HepG2 (cell line): Measurements from ENCODE around the gene SLC22A7. TPM values are rescaled to one million over a fixed set of nuclear protein-coding genes. Genes with fewer than 3 reads are reported as not detected.

Experiments
- ATAC-seq: fragments of 200-7000 bp; cut with Tn5 transposase; 3 replicates; pipeline ENCODE4 v1.9.1; 2020; ENCODE audit warnings: mild to moderate bottlenecking, moderate library complexity
- BruUV-seq: library from RNA; stranded (reverse); fragments of 400-500 nt; replicated peaks from 2 replicates; lab custom pipeline; 2021; lab: Mats Ljungman, UMichigan
- CTCF ChIA-PET: fragments of 300-600 bp; formaldehyde crosslinking; extraction: SDS; loops from one replicate; lab custom pipeline; 2021; ENCODE audit warnings: low total read pairs, inconsistent platforms, low intra/inter-chr PET ratio; lab: Yijun Ruan, JAX
- POLR2A ChIA-PET: fragments of 350-600 bp; sonication (Branson Sonifier 250); formaldehyde crosslinking; loops from one replicate; lab custom pipeline; 2020; ENCODE audit warnings: antibody characterized with exemption, inconsistent platforms; lab: Yijun Ruan, JAX
- DNase-seq: peaks from one replicate; pipeline ENCODE4 v3.0.0-alpha.2; 2015; ENCODE audit warnings: low spot score
- FAIRE-seq: peaks from 3 replicates; lab custom pipeline; 2011; peaks lifted over from hg19 to GRCh38; lab: Jason Lieb, UNC
- H2AFZ ChIP-seq: one replicate; pipeline ENCODE4 v1.6.1; 2011; ENCODE audit warnings: low read length, inconsistent platforms
- H3K27ac ChIP-seq: fragments of 300-600 bp; 3 replicates; pipeline ENCODE4 v1.8.0; 2011; ENCODE audit warnings: mixed run types, mild to moderate bottlenecking, mixed read lengths, low read length, inconsistent platforms; ENCODE audit not compliant: insufficient read depth; ENCODE audit errors: extremely low read length
- H3K27me3 ChIP-seq, 2 experiments: fragments of 200-600 bp in 1 of 2; 2 replicates in 1 of 2; 3 replicates in 1 of 2; pipeline versions ENCODE4 v1.6.0 to v1.8.0; 2011; ENCODE audit warnings: low read length in 2 of 2, mild to moderate bottlenecking in 2 of 2, moderate library complexity in 2 of 2, inconsistent platforms in 1 of 2; ENCODE audit not compliant: insufficient read depth in 2 of 2, control insufficient read depth in 1 of 2
- H3K36me3 ChIP-seq, 2 experiments: fragments of 200-600 bp in 1 of 2; replicated peaks in 1 of 2; 2 replicates in 1 of 2; 3 replicates in 1 of 2; pipeline versions ENCODE4 v1.5.1 to v1.8.0; 2011; ENCODE audit warnings: low read length in 2 of 2, inconsistent platforms in 1 of 2; ENCODE audit not compliant: insufficient read depth in 2 of 2, control insufficient read depth in 1 of 2
- H3K4me1 ChIP-seq: 2 replicates; pipeline ENCODE4 v1.5.1; 2012; ENCODE audit warnings: low read length, inconsistent platforms; ENCODE audit not compliant: insufficient read depth
- H3K4me2 ChIP-seq: 2 replicates; pipeline ENCODE4 v1.6.0; 2011; ENCODE audit warnings: low read depth, low read length, inconsistent platforms
- H3K4me3 ChIP-seq, 3 experiments: fragments of 200-600 bp in 1 of 3; sonication (generic), shearing (Covaris generic) in 1 of 3; replicated peaks in 1 of 3; 2 replicates each; pipeline ENCODE4 v1.5.1; 2011 to 2016; ENCODE audit warnings: low read length in 3 of 3, inconsistent platforms in 2 of 3, low read depth in 2 of 3, mild to moderate bottlenecking in 2 of 3, control low read depth in 1 of 3, mixed read lengths in 1 of 3; ENCODE audit not compliant: insufficient read depth in 1 of 3
- H3K79me2 ChIP-seq: one replicate; pipeline ENCODE4 v1.6.1; 2011; ENCODE audit warnings: low read length, inconsistent platforms; ENCODE audit not compliant: insufficient read depth
- H3K9ac ChIP-seq: 2 replicates; pipeline ENCODE4 v1.6.0; 2011; ENCODE audit warnings: mild to moderate bottlenecking, low read depth, low read length, inconsistent platforms; ENCODE audit not compliant: insufficient read depth
- H3K9me3 ChIP-seq: 2 replicates; pipeline ENCODE4 v1.5.1; 2012; ENCODE audit warnings: mild to moderate bottlenecking, low read length
- H4K20me1 ChIP-seq: 2 replicates; pipeline ENCODE4 v1.6.0; 2011; ENCODE audit warnings: inconsistent platforms, mild to moderate bottlenecking, low read length, moderate library complexity; ENCODE audit not compliant: insufficient read depth
- ATF7 ChIP-seq, 2 experiments: fragments of 450-650 bp in 1 of 2; sonication (generic) in 1 of 2; formaldehyde crosslinking in 1 of 2; IDR thresholded peaks; 2 replicates each; pipeline versions ENCODE4 v1.4.0 to v1.6.1; 2016 to 2020; ENCODE audit warnings: antibody characterized with exemption in 1 of 2, mild to moderate bottlenecking in 1 of 2, missing genetic modification reagents in 1 of 2
- BCL6 ChIP-seq: IDR thresholded peaks from 2 replicates; pipeline ENCODE4 v1.6.1; 2016; ENCODE audit warnings: missing genetic modification reagents, missing compliant biosample characterization
- BHLHE40 ChIP-seq: IDR thresholded peaks from 2 replicates; pipeline ENCODE4 v1.6.1; 2011; ENCODE audit warnings: low read length, improper control_type of control experiment
- CEBPB ChIP-seq: IDR thresholded peaks from 2 replicates; pipeline ENCODE4 v1.6.1; 2011; ENCODE audit warnings: low read depth, low read length, improper control_type of control experiment, borderline replicate concordance
- FOXA3 ChIP-seq: IDR thresholded peaks from 2 replicates; pipeline ENCODE4 v1.6.1; 2016; ENCODE audit warnings: missing genetic modification reagents, missing compliant biosample characterization
- FOXP1 ChIP-seq, 2 experiments: fragments of 450-650 bp in 1 of 2; IDR thresholded peaks; 2 replicates each; pipeline ENCODE4 v1.6.1; 2017 to 2018; ENCODE audit warnings: antibody characterized with exemption in 1 of 2
- SAP130 ChIP-seq: IDR thresholded peaks from 2 replicates; pipeline ENCODE4 v1.6.1; 2016; ENCODE audit warnings: low read depth
- STAG1 ChIP-seq: sonication (generic); formaldehyde crosslinking; IDR thresholded peaks from 2 replicates; pipeline ENCODE4 v1.4.0; 2020; ENCODE audit warnings: missing genetic modification reagents
- XRCC5 ChIP-seq: fragments of 200-400 bp; formaldehyde crosslinking; optimal IDR thresholded peaks from 2 replicates; pipeline ENCODE3; 2017; ENCODE audit warnings: mild to moderate bottlenecking, low read length
- ZNF317 ChIP-seq: sonication (generic); formaldehyde crosslinking; IDR thresholded peaks from 2 replicates; pipeline ENCODE4 v1.5.0; 2020; ENCODE audit warnings: mild to moderate bottlenecking, missing genetic modification reagents
- ZNF382 ChIP-seq: sonication (generic); formaldehyde crosslinking; IDR thresholded peaks from 2 replicates; pipeline ENCODE4 v1.5.0; 2020; ENCODE audit warnings: missing genetic modification reagents, mild to moderate bottlenecking, borderline replicate concordance
- ZNF510 ChIP-seq: sonication (generic); formaldehyde crosslinking; IDR thresholded peaks from 2 replicates; pipeline ENCODE4 v1.4.0; 2020; ENCODE audit warnings: low read depth, mild to moderate bottlenecking, missing genetic modification reagents
- ZNF577 ChIP-seq: sonication (generic); formaldehyde crosslinking; IDR thresholded peaks from 2 replicates; pipeline ENCODE4 v1.4.0; 2020; ENCODE audit warnings: mild to moderate bottlenecking, low read depth, missing genetic modification reagents, borderline replicate concordance
- ZNF709 ChIP-seq: sonication (generic); formaldehyde crosslinking; IDR thresholded peaks from 2 replicates; pipeline ENCODE4 v1.5.0; 2020; ENCODE audit warnings: mild to moderate bottlenecking, missing genetic modification reagents
- ZNF839 ChIP-seq: sonication (generic); formaldehyde crosslinking; IDR thresholded peaks from 2 replicates; pipeline ENCODE4 v1.4.0; 2020; ENCODE audit warnings: missing genetic modification reagents, mild to moderate bottlenecking, borderline replicate concordance
- ZZZ3 ChIP-seq: sonication (generic); formaldehyde crosslinking; IDR thresholded peaks from 2 replicates; pipeline ENCODE4 v1.4.0; 2020; ENCODE audit warnings: missing genetic modification reagents, mild to moderate bottlenecking, borderline replicate concordance
- WGBS: methylation state at CpG from one replicate; pipeline ENCODE4 v1.1.6; 2017; ENCODE audit warnings: low lambda C conversion rate; 5-methylcytosine and 5-hydroxymethylcytosine counted together
- in situ Hi-C: cut with HindIII; loops from 2 replicates; pipeline ENCODE4 v1.10.0; 2017; ENCODE audit warnings: low pct_unique_long_range_greater_than_20kb; ENCODE audit not compliant: extremely low pct_ligation_motif_present
- intact Hi-C: fragments of 100-400 bp; cut with micrococcal nuclease; formaldehyde crosslinking; loops from one replicate; pipeline ENCODE4 v1.10.0; 2022; ENCODE audit not compliant: unreplicated experiment
- polyA plus RNA-seq, 8 experiments: library from polyadenylated mRNA; depleted of rRNA in 3 of 8; stranded (reverse) in 7 of 8; unstranded in 1 of 8; fragments of >200 nt; fragmentation: Illumina TruSeq in 4 of 8; extraction: Trizol in 4 of 8; gene quantifications; 2 replicates each; pipeline versions ENCODE4 v1.2.1 to v1.2.3, GENCODE V29; 2011 to 2016; ENCODE audit warnings: low read depth in 4 of 8, missing spikeins in 1 of 8, mixed read lengths in 1 of 8; ENCODE audit not compliant: insufficient read depth in 1 of 8
- total RNA-seq, 5 experiments: library from RNA; depleted of rRNA; stranded (reverse); fragments of >200 nt; fragmentation: Illumina TruSeq; extraction: Trizol; gene quantifications; 2 replicates each; pipeline ENCODE4 v1.2.3, GENCODE V29; 2016; ENCODE audit warnings: low read depth in 1 of 5
- TF ChIP-seq, protein P1 (sequence below): IDR thresholded peaks from 2 replicates; pipeline ENCODE4 v1.6.1; 2016
- TF ChIP-seq, protein P2 (sequence below): sonication (generic); formaldehyde crosslinking; IDR thresholded peaks from 2 replicates; pipeline ENCODE4 v1.8.0; 2022; ENCODE audit warnings: mild to moderate bottlenecking, missing genetic modification reagents
- TF ChIP-seq, protein P3 (sequence below): sonication (generic); formaldehyde crosslinking; IDR thresholded peaks from 2 replicates; pipeline ENCODE4 v1.5.1; 2020; ENCODE audit warnings: mild to moderate bottlenecking, missing genetic modification reagents, moderate library complexity
- TF ChIP-seq, protein P4 (sequence below): sonication (generic); formaldehyde crosslinking; IDR thresholded peaks from 2 replicates; pipeline ENCODE4 v1.5.1; 2020; ENCODE audit warnings: mild to moderate bottlenecking, moderate library complexity, missing genetic modification reagents

Gene SLC22A7
- total and polyA plus RNA-seq, 2 of the 13 experiments (the other 11 are each of a cell fraction or from before 2014, with no cell fraction given): 5.3 to 22.6 TPM

DNA sequence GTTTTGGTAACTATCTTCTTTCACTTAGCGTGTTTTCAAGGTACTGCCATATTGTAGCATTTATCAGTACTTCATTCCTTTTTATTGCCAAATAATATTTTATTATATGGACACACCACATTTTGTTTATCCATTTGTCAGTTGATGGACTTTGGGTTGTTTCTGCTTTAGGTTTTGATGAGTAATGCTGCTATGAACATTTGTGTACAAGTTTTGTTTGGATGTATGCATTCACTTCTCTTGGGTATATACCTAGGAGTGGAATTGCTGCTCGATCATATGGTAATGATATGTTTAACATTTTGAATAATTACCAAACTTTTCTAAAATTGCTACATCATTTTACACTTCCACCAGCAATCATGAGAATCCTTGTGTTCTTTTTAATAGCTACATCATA is 6.4 kb upstream of the SLC22A7 start:
- Histone ChIP-seq H3K9me3 (no peaks in the 10 kb centered on the region), H3K36me3 (no peaks in the 10 kb centered on the region), H4K20me1 (no peaks in the 10 kb centered on the region), H3K27ac (peak overlapping the region; percentile 96), H3K27me3 (no peaks in the 10 kb centered on the region), H3K4me3 (no peak overlapping the region; a peak in 1 of 6 replicates), H3K9ac (peak overlapping the region; percentile 74), H3K4me2 (peak overlapping the region; percentile 30; the same call in 1 of the 2 replicates), H2AFZ (no peak overlapping the region), H3K4me1 (peaks cover 96% of the 10 kb centered on the region), H3K79me2 (no peaks in the 10 kb centered on the region)
- no peak for DNase-seq
- POLR2A ChIA-PET: interaction anchor here (1.2 to 8.3 kb wide), 4 partner anchors 8 to 63 kb away, joined by 3 to 314 read pairs (median 8); partner anchors contain the start of gene DNPH1
- ATAC-seq: no peak
- WGBS: 83% methylated on average over 2 of the region's 2 CpGs
- FAIRE-seq: peak; percentile 32
- in situ Hi-C loops (no loop called here), intact Hi-C loops (loop anchor here (2.0 kb wide), 3 partner anchors 21 to 37 kb away; no protein-coding TSS in a partner anchor)
- no TSS peak for BruUV-seq
- CTCF ChIA-PET: no interaction called here
- TF ChIP-seq CEBPB (no peak), ZZZ3 (CRISPR knock-in tag) (no peak), ATF7 (IDR thresholded peaks at IDR 0.05) (no peak), ATF7 (CRISPR knock-in tag; IDR thresholded peaks at IDR 0.05) (no peak), ZNF709 (peak; percentile 90; the same call in 1 of the 2 replicates), SAP130 (CRISPR knock-in tag) (no peak), ZNF839 (no peak), ZNF577 (CRISPR knock-in tag) (no peak), STAG1 (no peak), ZNF510 (CRISPR knock-in tag) (0 out of 2 replicates have a peak, but pooled peaks have one; percentile 28), ZNF382 (no peak), BHLHE40 (no peak), FOXP1 (IDR thresholded peaks at IDR 0.05) (no peak), FOXP1 (CRISPR knock-in tag; IDR thresholded peaks at IDR 0.05) (peak; percentile 34; the same call in 1 of the 2 replicates), FOXA3 (CRISPR knock-in tag) (0 out of 2 replicates have a peak, but pooled peaks have one; percentile 7), ZNF317 (CRISPR knock-in tag) (no peak), BCL6 (no peak), XRCC5 (no peak)
- TF ChIP-seq, protein P1, sequence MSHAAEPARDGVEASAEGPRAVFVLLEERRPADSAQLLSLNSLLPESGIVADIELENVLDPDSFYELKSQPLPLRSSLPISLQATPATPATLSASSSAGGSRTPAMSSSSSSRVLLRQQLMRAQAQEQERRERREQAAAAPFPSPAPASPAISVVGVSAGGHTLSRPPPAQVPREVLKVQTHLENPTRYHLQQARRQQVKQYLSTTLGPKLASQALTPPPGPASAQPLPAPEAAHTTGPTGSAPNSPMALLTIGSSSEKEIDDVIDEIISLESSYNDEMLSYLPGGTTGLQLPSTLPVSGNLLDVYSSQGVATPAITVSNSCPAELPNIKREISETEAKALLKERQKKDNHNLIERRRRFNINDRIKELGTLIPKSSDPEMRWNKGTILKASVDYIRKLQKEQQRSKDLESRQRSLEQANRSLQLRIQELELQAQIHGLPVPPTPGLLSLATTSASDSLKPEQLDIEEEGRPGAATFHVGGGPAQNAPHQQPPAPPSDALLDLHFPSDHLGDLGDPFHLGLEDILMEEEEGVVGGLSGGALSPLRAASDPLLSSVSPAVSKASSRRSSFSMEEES: no peak
- TF ChIP-seq, protein P2, sequence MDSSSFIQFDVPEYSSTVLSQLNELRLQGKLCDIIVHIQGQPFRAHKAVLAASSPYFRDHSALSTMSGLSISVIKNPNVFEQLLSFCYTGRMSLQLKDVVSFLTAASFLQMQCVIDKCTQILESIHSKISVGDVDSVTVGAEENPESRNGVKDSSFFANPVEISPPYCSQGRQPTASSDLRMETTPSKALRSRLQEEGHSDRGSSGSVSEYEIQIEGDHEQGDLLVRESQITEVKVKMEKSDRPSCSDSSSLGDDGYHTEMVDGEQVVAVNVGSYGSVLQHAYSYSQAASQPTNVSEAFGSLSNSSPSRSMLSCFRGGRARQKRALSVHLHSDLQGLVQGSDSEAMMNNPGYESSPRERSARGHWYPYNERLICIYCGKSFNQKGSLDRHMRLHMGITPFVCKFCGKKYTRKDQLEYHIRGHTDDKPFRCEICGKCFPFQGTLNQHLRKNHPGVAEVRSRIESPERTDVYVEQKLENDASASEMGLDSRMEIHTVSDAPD (CRISPR knock-in tag): no peak
- TF ChIP-seq, protein P3, sequence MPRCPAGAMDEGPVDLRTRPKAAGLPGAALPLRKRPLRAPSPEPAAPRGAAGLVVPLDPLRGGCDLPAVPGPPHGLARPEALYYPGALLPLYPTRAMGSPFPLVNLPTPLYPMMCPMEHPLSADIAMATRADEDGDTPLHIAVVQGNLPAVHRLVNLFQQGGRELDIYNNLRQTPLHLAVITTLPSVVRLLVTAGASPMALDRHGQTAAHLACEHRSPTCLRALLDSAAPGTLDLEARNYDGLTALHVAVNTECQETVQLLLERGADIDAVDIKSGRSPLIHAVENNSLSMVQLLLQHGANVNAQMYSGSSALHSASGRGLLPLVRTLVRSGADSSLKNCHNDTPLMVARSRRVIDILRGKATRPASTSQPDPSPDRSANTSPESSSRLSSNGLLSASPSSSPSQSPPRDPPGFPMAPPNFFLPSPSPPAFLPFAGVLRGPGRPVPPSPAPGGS: no peak
- TF ChIP-seq, protein P4, sequence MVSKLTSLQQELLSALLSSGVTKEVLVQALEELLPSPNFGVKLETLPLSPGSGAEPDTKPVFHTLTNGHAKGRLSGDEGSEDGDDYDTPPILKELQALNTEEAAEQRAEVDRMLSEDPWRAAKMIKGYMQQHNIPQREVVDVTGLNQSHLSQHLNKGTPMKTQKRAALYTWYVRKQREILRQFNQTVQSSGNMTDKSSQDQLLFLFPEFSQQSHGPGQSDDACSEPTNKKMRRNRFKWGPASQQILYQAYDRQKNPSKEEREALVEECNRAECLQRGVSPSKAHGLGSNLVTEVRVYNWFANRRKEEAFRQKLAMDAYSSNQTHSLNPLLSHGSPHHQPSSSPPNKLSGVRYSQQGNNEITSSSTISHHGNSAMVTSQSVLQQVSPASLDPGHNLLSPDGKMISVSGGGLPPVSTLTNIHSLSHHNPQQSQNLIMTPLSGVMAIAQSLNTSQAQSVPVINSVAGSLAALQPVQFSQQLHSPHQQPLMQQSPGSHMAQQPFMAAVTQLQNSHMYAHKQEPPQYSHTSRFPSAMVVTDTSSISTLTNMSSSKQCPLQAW (CRISPR knock-in tag): no peak
